GM23248 (cell line): ENCODE results near the gene SERPINA5. TPM values are rescaled to one million over a fixed set of nuclear protein-coding genes. Genes with fewer than 3 reads are reported as not detected.

ENCODE experiments used
- DNase-seq: peaks from one replicate; pipeline ENCODE4 v3.0.0-alpha.2; 2015
- H2AFZ ChIP-seq: fragments of 200-600 bp; sonication (generic); 2 replicates; pipeline ENCODE4 v1.6.1; 2016; ENCODE audit warnings: antibody characterized with exemption
- H3F3A ChIP-seq: fragments of 200-600 bp; sonication (generic); 2 replicates; pipeline ENCODE4 v1.6.1; 2016; ENCODE audit warnings: mild to moderate bottlenecking, antibody characterized with exemption, mixed run types; ENCODE audit not compliant: insufficient read depth
- H3K27ac ChIP-seq: fragments of 200-600 bp; sonication (generic); 2 replicates; pipeline ENCODE4 v1.5.1; 2016; ENCODE audit warnings: mild to moderate bottlenecking
- H3K27me3 ChIP-seq: fragments of 200-600 bp; sonication (generic); replicated peaks from 2 replicates; pipeline ENCODE4 v1.6.1; 2016; ENCODE audit warnings: mild to moderate bottlenecking; ENCODE audit not compliant: insufficient read depth
- H3K36me3 ChIP-seq: fragments of 200-600 bp; sonication (generic); 2 replicates; pipeline ENCODE4 v1.6.1; 2016; ENCODE audit warnings: low read depth, mild to moderate bottlenecking
- H3K4me1 ChIP-seq: fragments of 200-600 bp; sonication (generic); 2 replicates; pipeline ENCODE4 v1.6.1; 2016; ENCODE audit warnings: mild to moderate bottlenecking; ENCODE audit not compliant: insufficient read depth
- H3K4me2 ChIP-seq: fragments of 200-600 bp; sonication (generic); one replicate; pipeline ENCODE4 v1.6.1; 2016; ENCODE audit warnings: mild to moderate bottlenecking; ENCODE audit not compliant: unreplicated experiment
- H3K4me3 ChIP-seq: fragments of 200-600 bp; sonication (generic); 2 replicates; pipeline ENCODE4 v1.5.1; 2016; ENCODE audit warnings: mild to moderate bottlenecking
- H3K79me2 ChIP-seq: fragments of 200-600 bp; sonication (generic); 2 replicates; pipeline ENCODE4 v1.6.1; 2016; ENCODE audit warnings: mild to moderate bottlenecking; ENCODE audit not compliant: insufficient read depth
- H3K9ac ChIP-seq: fragments of 200-600 bp; sonication (generic); 2 replicates; pipeline ENCODE4 v1.6.1; 2016; ENCODE audit warnings: mild to moderate bottlenecking
- H3K9me2 ChIP-seq: fragments of 200-600 bp; sonication (generic); 2 replicates; pipeline ENCODE4 v1.6.1; 2016; ENCODE audit warnings: mixed run types, mild to moderate bottlenecking, moderate library complexity; ENCODE audit not compliant: insufficient read depth
- H3K9me3 ChIP-seq: fragments of 200-600 bp; sonication (generic); one replicate; pipeline ENCODE4 v1.6.1; 2017; ENCODE audit warnings: low read depth
- H4K20me1 ChIP-seq: fragments of 200-600 bp; sonication (generic); 2 replicates; pipeline ENCODE4 v1.6.0; 2016; ENCODE audit not compliant: insufficient read depth
- EZH2 ChIP-seq: fragments of 200-600 bp; sonication (generic); IDR thresholded peaks from 2 replicates; pipeline ENCODE4 v1.6.1; 2018; ENCODE audit warnings: antibody characterized with exemption, mild to moderate bottlenecking; ENCODE audit not compliant: insufficient read depth, poor library complexity, severe bottlenecking
- EZH2phosphoT487 ChIP-seq: fragments of 200-600 bp; sonication (generic); IDR thresholded peaks from 2 replicates; pipeline ENCODE4 v1.6.1; 2018; ENCODE audit warnings: antibody characterized with exemption, moderate library complexity, mild to moderate bottlenecking, low read depth; ENCODE audit not compliant: insufficient read depth
- WGBS, 2 experiments: methylation state at CpG; one replicate each; pipeline ENCODE4 v1.1.6; 2015 to 2017; ENCODE audit warnings: low lambda C conversion rate in 2 of 2, low coverage in 1 of 2; ENCODE audit errors: missing lambda C conversion rate in 2 of 2; 5-methylcytosine and 5-hydroxymethylcytosine counted together
- in situ Hi-C: fragments of 300-500 bp; cut with MboI; formaldehyde crosslinking; loops from 2 replicates; pipeline ENCODE4 v1.15.0; 2020
- polyA plus RNA-seq: library from polyadenylated mRNA; unstranded; fragments of >200 nt; fragmentation: Nextera tagmentation; extraction: Ambion mirVana; gene quantifications from 2 replicates; pipeline ENCODE4 v1.2.1, GENCODE V29; 2016
- total RNA-seq: library from RNA; depleted of rRNA; stranded (reverse); fragments of >200 nt; shearing (Covaris generic); gene quantifications from 2 replicates; pipeline ENCODE4 v1.2.3, GENCODE V29; 2014

The SERPINA5 gene
- total and polyA plus RNA-seq, 2 experiments from 2014 or later = not detected

DNA sequence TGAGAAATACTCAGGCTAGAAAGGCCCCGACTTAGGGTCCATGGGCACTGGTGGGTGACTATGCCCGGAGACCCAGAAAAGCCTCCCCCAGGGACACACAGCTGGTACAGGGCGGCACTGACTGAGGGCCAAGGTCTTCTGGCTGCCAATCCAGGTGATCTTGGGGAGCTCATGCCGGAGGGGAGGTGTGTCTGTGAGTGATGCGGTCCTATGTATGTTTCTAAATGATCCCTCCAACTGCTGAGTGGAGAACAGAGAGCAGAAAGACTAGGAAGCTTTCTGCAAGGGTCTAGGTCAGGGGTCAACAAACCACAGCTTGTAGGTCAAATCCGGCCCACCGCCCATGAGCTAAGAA lies 19.6 kb upstream of the SERPINA5 start:
- H3K4me1 ChIP-seq = no peaks in the 10 kb centered on the region
- no peaks in the 10 kb centered on the region for H3K36me3 ChIP-seq
- H3K27ac ChIP-seq = no peak overlapping the region
- H3K4me3 ChIP-seq = no peak overlapping the region
- no peak for TF ChIP-seq EZH2
- H3K9ac ChIP-seq = no peak overlapping the region
- no peaks in the 10 kb centered on the region for H3F3A ChIP-seq
- H3K9me3 ChIP-seq = no peaks in the 10 kb centered on the region
- H3K9me2 ChIP-seq = no peaks in the 10 kb centered on the region
- H2AFZ ChIP-seq = no peak overlapping the region
- no peaks in the 10 kb centered on the region for H4K20me1 ChIP-seq
- H3K27me3 ChIP-seq = peaks cover 10% of the 10 kb centered on the region; the same call in 1 of the 2 replicates
- in situ Hi-C loops = no loop called here
- 65 to 73% methylated on average over 7 of the region's 7 CpGs for WGBS, 2 experiments
- no peak for DNase-seq
- no peaks in the 10 kb centered on the region for H3K79me2 ChIP-seq
- H3K4me2 ChIP-seq = no peak overlapping the region

DNA sequence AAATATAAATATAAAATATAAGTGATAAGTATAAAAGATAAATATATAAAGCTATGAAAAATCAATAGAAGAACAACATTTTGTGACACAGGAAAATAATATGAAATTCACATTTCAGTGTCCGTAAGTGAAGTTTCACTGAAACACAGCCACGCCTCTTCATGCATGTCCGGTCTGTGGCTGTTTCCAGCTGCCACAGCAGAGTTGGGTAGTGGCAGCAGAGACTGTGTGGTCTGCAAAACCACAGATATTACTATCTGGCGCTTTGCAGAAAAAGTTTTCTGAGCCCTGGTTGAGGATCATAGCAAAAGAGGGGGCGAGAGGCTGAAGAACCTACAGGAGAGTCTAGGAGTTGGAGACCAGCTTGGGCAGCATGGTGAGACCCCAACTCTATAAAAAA lies 19.2 kb upstream of the SERPINA5 start:
- Histone ChIP-seq H3K79me2 (no peaks in the 10 kb centered on the region), H3K4me3 (no peak overlapping the region), H3K4me2 (no peak overlapping the region), H4K20me1 (no peaks in the 10 kb centered on the region), H3K36me3 (no peaks in the 10 kb centered on the region), H3K27ac (no peak overlapping the region), H3K27me3 (peaks cover 14% of the 10 kb centered on the region; the same call in 1 of the 2 replicates), H3K4me1 (no peaks in the 10 kb centered on the region), H3K9ac (no peak overlapping the region), H3K9me3 (no peaks in the 10 kb centered on the region), H3F3A (no peaks in the 10 kb centered on the region), H2AFZ (no peak overlapping the region), H3K9me2 (no peaks in the 10 kb centered on the region)
- no peak for DNase-seq
- in situ Hi-C loops = no loop called here
- WGBS, 2 experiments = 53 to 56% methylated on average over 5 of the region's 5 CpGs
- TF ChIP-seq EZH2phosphoT487 (no peak), EZH2 (no peak)

GRCh38 chr14:94562941-94563883 lies 18.0 kb upstream of the SERPINA5 start:
- H3K27ac ChIP-seq = no peak overlapping the region
- no peaks in the 10 kb centered on the region for H3K79me2 ChIP-seq
- peaks cover 16% of the 10 kb centered on the region; the same call in 1 of the 2 replicates for H3K27me3 ChIP-seq
- H3K9me2 ChIP-seq = no peaks in the 10 kb centered on the region
- H3K4me1 ChIP-seq = no peaks in the 10 kb centered on the region
- H3K4me2 ChIP-seq = no peak overlapping the region
- H3K9ac ChIP-seq = no peak overlapping the region
- no peak overlapping the region for H2AFZ ChIP-seq
- H3K4me3 ChIP-seq = no peak overlapping the region
- H3K36me3 ChIP-seq = no peaks in the 10 kb centered on the region
- no peak for TF ChIP-seq EZH2phosphoT487
- TF ChIP-seq EZH2 = no peak
- no peaks in the 10 kb centered on the region for H4K20me1 ChIP-seq
- 71 to 75% methylated on average over 16 of the region's 16 CpGs for WGBS, 2 experiments
- DNase-seq = no peak
- no peaks in the 10 kb centered on the region for H3F3A ChIP-seq
- in situ Hi-C loops = no loop called here
- no peaks in the 10 kb centered on the region for H3K9me3 ChIP-seq

DNA sequence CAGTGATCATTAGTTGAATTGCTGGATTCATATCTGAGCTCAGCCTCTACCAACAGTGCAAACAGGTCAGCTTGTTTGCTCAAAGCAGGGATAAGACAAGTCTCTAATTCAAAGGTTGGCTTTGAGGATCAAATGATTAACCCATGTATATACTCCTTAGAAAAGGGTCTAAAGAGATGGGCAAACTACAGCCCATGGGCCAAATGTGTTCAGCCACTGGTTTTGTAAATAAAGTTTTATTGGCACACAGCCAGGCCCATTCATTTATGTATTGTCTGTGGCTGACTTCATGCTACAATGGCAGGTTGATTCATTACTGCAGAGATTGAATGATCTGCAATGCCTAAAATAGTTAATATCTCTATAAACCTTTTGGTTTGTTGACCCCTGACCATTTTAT lies 16.8 kb upstream of the SERPINA5 start:
- Histone ChIP-seq H3K9me3 (no peaks in the 10 kb centered on the region), H3K9me2 (no peaks in the 10 kb centered on the region), H3K4me1 (no peaks in the 10 kb centered on the region), H3K9ac (no peak overlapping the region), H4K20me1 (no peaks in the 10 kb centered on the region), H3K4me2 (no peak overlapping the region), H3K27ac (no peak overlapping the region), H3K4me3 (no peak overlapping the region), H3K27me3 (peaks cover 10% of the 10 kb centered on the region; the same call in 1 of the 2 replicates), H3K79me2 (no peaks in the 10 kb centered on the region), H2AFZ (no peak overlapping the region), H3K36me3 (no peaks in the 10 kb centered on the region), H3F3A (no peaks in the 10 kb centered on the region)
- no peak for DNase-seq
- in situ Hi-C loops = no loop called here
- TF ChIP-seq EZH2 = no peak
- no peak for TF ChIP-seq EZH2phosphoT487

GRCh38 chr14:94568186-94568585 lies 13.0 kb upstream of the SERPINA5 start:
- Histone ChIP-seq H3K9me2 (no peaks in the 10 kb centered on the region), H3K4me2 (no peak overlapping the region), H3K4me1 (no peaks in the 10 kb centered on the region; the same call in 1 of the 2 replicates), H3K27me3 (0 out of 2 replicates have a peak, but pooled peaks cover 9% of the 10 kb centered on the region), H3K27ac (no peak overlapping the region), H3K9me3 (no peaks in the 10 kb centered on the region), H3F3A (no peaks in the 10 kb centered on the region), H4K20me1 (no peaks in the 10 kb centered on the region), H3K4me3 (no peak overlapping the region), H3K36me3 (no peaks in the 10 kb centered on the region), H3K79me2 (no peaks in the 10 kb centered on the region), H3K9ac (no peak overlapping the region), H2AFZ (no peak overlapping the region)
- no peak for DNase-seq
- in situ Hi-C loops = no loop called here
- 57 to 59% methylated on average over 9 of the region's 9 CpGs for WGBS, 2 experiments
- TF ChIP-seq EZH2phosphoT487 (no peak), EZH2 (no peak)
